Gastroesophageal sphincter (tissue), 4 donors: ENCODE results near the gene KIF18A. TPM values are rescaled to one million over a fixed set of nuclear protein-coding genes. Genes with fewer than 3 reads are reported as not detected.
A peak's percentile ranks its signal among the peaks of the same experiment; 100 is the strongest.

Source experiments
- ATAC-seq: fragments of 150-250 bp; one replicate; pipeline ENCODE4 v1.9.1; 2016; ENCODE audit warnings: mild to moderate bottlenecking, moderate library complexity
- H3K27ac ChIP-seq, 4 donors: fragments of 200-600 bp; sonication (generic) in 3 of 4; 1 replicate in 3 of 4; 2 replicates in 1 of 4; pipeline ENCODE4 v1.5.1; 2016 to 2019
- H3K27me3 ChIP-seq: fragments of 200-600 bp; sonication (generic); one replicate; pipeline ENCODE4 v1.5.1; 2019
- H3K36me3 ChIP-seq, 2 donors: fragments of 200-600 bp; sonication (generic); one replicate each; pipeline ENCODE4 v1.5.1; 2019; ENCODE audit warnings: control low read depth in 1 of 2
- H3K4me1 ChIP-seq, 3 donors: fragments of 200-600 bp; sonication (generic); 1 replicate in 2 of 3; 2 replicates in 1 of 3; pipeline ENCODE4 v1.5.1; 2016 to 2019; ENCODE audit warnings: control low read depth in 2 of 3
- H3K4me3 ChIP-seq, 2 donors: fragments of 200-600 bp; sonication (generic); one replicate each; pipeline ENCODE4 v1.5.1; 2019; ENCODE audit warnings: mild to moderate bottlenecking in 1 of 2, moderate library complexity in 1 of 2
- H3K9me3 ChIP-seq, 3 donors: fragments of 200-600 bp; sonication (generic); one replicate each; pipeline ENCODE4 v1.5.1; 2017 to 2019; ENCODE audit warnings: control low read depth in 2 of 3
- CTCF ChIP-seq, 4 experiments: fragments of 200-600 bp in 2 of 4; fragments of 450-650 bp in 2 of 4; sonication (generic) in 1 of 4; IDR thresholded peaks; one replicate each; pipeline ENCODE4 v1.5.1; 2017 to 2019; ENCODE audit warnings: antibody characterized with exemption in 4 of 4, mild to moderate bottlenecking in 2 of 4, moderate library complexity in 2 of 4
- EP300 ChIP-seq: sonication (generic); formaldehyde crosslinking; IDR thresholded peaks from one replicate; pipeline ENCODE4 v1.6.1; 2017; ENCODE audit warnings: antibody characterized with exemption, mild to moderate bottlenecking
- POLR2A ChIP-seq, 2 donors: fragments of 450-650 bp; IDR thresholded peaks; one replicate each; pipeline ENCODE4 v1.6.1; 2017; ENCODE audit warnings: antibody characterized with exemption in 2 of 2, mild to moderate bottlenecking in 2 of 2, moderate library complexity in 1 of 2
- POLR2AphosphoS5 ChIP-seq: sonication (generic); formaldehyde crosslinking; IDR thresholded peaks from one replicate; pipeline ENCODE4 v1.6.1; 2017; ENCODE audit warnings: antibody characterized with exemption
- WGBS, 2 donors: methylation state at CpG; one replicate each; pipeline ENCODE4 v1.1.5; 2018; ENCODE audit warnings: low coverage in 1 of 2; 5-methylcytosine and 5-hydroxymethylcytosine counted together
- total RNA-seq, 4 donors: library from RNA; depleted of rRNA; stranded (reverse); fragments of >200 nt; gene quantifications; one replicate each; pipeline ENCODE4 v1.1.0, GENCODE V29; 2016

KIF18A gene
- under 1 TPM in 3 of 4 donors, not detected in 1; 0.15 to 0.81 (median 0.59) TPM for total RNA-seq

GRCh38 chr11:28107750-28108618 lies at the start of gene KIF18A, which contains the start of gene METTL15:
KIF18A (minus strand) TSS chr11:28108156; CDS start chr11:28097947, 10,209 bp downstream.
METTL15 (plus strand) TSS chr11:28108388; CDS start chr11:28113335, 4,947 bp downstream.
- Histone ChIP-seq H3K4me1 (peaks cover 2 to 46% (median 11%) of the 10 kb centered on the region in 3 donors), H3K27me3 (no peaks in the 10 kb centered on the region), H3K9me3 (no peaks in the 10 kb centered on the region), H3K36me3 (no peaks in the 10 kb centered on the region), H3K4me3 (peak within 1 kb of the TSS; percentile 54 to 60), H3K27ac (peak within 1 kb of the TSS; percentile 60 to 84 (median 80))
- TF ChIP-seq POLR2A (IDR thresholded peaks at IDR 0.05) = peak; percentile 33 to 40
- peak; percentile 81 for TF ChIP-seq POLR2AphosphoS5
- TF ChIP-seq EP300 = no peak
- peak in 1 of 4 experiments; percentile 7 for TF ChIP-seq CTCF (IDR thresholded peaks at IDR 0.05)
- WGBS, 2 donors = 0% methylated on average over 7 to 12 of the region's 38 CpGs
- peak; percentile 99 for ATAC-seq

- Histone ChIP-seq H3K36me3 (peaks cover 0 to 19% of the 10 kb centered on the region in 2 donors), H3K4me3 (no peak overlapping the region), H3K4me1 (no peaks in the 10 kb centered on the region), H3K27me3 (no peaks in the 10 kb centered on the region), H3K27ac (no peak overlapping the region), H3K9me3 (no peaks in the 10 kb centered on the region)
- no peak for TF ChIP-seq EP300
- no peak for TF ChIP-seq POLR2A (IDR thresholded peaks at IDR 0.05)
- no peak for TF ChIP-seq POLR2AphosphoS5
- no peak for TF ChIP-seq CTCF (IDR thresholded peaks at IDR 0.05)
- 92 to 94% methylated on average over 2 of the region's 2 CpGs for WGBS, 2 donors
- ATAC-seq = no peak
These were observed 45.6 kb upstream of the KIF18A start for GRCh38 chr11:28153586-28153985.

- H3K27me3 ChIP-seq = no peaks in the 10 kb centered on the region
- peaks cover 0 to 11% of the 10 kb centered on the region in 2 donors for H3K36me3 ChIP-seq
- no peaks in the 10 kb centered on the region for H3K9me3 ChIP-seq
- TF ChIP-seq EP300 (no peak), POLR2AphosphoS5 (no peak), POLR2A (IDR thresholded peaks at IDR 0.05) (no peak), CTCF (IDR thresholded peaks at IDR 0.05) (no peak)
- no peak overlapping the region for H3K4me3 ChIP-seq
- H3K4me1 ChIP-seq = no peaks in the 10 kb centered on the region
- WGBS, 2 donors = 100% methylated on average over 2 of the region's 2 CpGs; no CpG with 5 or more reads in 1 of the 2 donors
- no peak overlapping the region for H3K27ac ChIP-seq
- no peak for ATAC-seq
These were observed 44.8 kb upstream of the KIF18A start for GRCh38 chr11:28152743-28153142.

- TF ChIP-seq EP300 = no peak
- TF ChIP-seq POLR2A (IDR thresholded peaks at IDR 0.05) = no peak
- peak; percentile 58 for ATAC-seq
- Histone ChIP-seq H3K27me3 (no peaks in the 10 kb centered on the region), H3K27ac (no peak overlapping the region), H3K4me1 (peaks cover 0 to 8% (median 0%) of the 10 kb centered on the region in 3 donors), H3K9me3 (no peaks in the 10 kb centered on the region), H3K36me3 (peaks cover 0 to 7% of the 10 kb centered on the region in 2 donors), H3K4me3 (no peak overlapping the region)
- 20 to 44% methylated on average over 1 to 2 of the region's 2 CpGs for WGBS, 2 donors
These were observed 38.3 kb upstream of the KIF18A start for GRCh38 chr11:28146123-28146751.

GRCh38 chr11:28144808-28145207 lies 36.9 kb upstream of the KIF18A start:
- Histone ChIP-seq H3K36me3 (peaks cover 0 to 21% of the 10 kb centered on the region in 2 donors), H3K27me3 (no peaks in the 10 kb centered on the region), H3K4me3 (no peak overlapping the region), H3K9me3 (peaks cover 0 to 14% (median 0%) of the 10 kb centered on the region in 3 donors), H3K27ac (no peak overlapping the region), H3K4me1 (peaks cover 0 to 8% (median 0%) of the 10 kb centered on the region in 3 donors)
- TF ChIP-seq POLR2A (IDR thresholded peaks at IDR 0.05) = no peak
- no peak for TF ChIP-seq CTCF (IDR thresholded peaks at IDR 0.05)
- no peak for TF ChIP-seq POLR2AphosphoS5
- no peak for TF ChIP-seq EP300
- ATAC-seq = no peak
- 86 to 100% methylated on average over 1 to 2 of the region's 2 CpGs for WGBS, 2 donors
